ENCODE data around the gene BABAM2. TPM values are rescaled to one million over a fixed set of nuclear protein-coding genes. Genes with fewer than 3 reads are reported as not detected.
"Not testable (repeated sequence)": the region's sequence is repeated elsewhere in the genome, so short reads cannot be mapped to it uniquely, and the experiment has no call there.

The BABAM2 gene
- total RNA-seq, 1 donor from 2014 or later: 25.4 TPM

DNA sequence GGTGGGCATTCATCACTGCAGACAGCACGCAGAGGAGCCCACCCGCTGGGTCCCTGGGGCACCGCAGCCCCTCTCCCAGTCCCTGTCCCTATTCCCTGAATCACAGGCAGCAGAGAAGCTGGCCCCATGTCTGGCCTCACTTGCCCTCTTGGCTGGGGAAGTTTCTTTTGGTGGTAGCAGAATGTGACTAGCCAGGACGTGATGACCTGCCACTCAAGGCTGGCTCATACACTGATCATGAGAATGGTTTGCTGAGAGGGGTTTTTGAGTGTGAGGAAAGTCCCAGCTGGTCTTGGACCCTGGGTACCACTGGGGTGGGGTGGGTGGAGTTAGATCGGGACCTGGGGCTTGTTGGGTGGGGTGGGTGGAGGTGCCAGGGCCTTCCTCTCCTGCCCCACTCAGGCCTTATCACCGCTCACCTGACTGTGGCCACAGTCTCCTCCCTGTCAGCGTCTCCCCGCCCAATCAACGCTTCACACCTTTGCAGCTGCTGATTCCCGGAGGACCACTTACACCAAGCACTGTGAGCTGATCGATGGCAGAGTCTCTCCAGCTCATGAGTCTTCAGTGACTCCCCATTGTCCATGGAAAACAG lies 473.3 kb downstream of the BABAM2 start:
- no peak for DNase-seq

DNA sequence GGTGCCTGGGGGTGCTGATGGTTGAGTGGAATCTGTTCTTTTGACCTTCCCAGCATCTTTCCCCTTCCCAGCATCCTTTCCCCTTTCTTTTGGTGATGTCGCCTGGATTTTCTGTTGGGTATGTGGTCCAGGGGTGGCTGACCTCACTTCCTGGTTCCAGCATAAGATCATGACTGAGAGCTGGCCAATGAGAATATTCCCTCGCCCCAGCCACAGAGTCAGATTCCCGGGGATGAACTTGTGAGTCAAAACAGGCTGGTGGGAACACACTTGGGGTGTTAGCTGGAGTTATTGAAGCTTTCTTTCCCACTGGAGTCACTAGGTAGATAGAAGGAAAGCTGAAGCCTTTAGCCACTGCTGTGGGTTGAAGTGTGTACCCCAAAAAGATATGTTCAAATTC lies 474.1 kb downstream of the BABAM2 start:
- DNase-seq: no peak

DNA sequence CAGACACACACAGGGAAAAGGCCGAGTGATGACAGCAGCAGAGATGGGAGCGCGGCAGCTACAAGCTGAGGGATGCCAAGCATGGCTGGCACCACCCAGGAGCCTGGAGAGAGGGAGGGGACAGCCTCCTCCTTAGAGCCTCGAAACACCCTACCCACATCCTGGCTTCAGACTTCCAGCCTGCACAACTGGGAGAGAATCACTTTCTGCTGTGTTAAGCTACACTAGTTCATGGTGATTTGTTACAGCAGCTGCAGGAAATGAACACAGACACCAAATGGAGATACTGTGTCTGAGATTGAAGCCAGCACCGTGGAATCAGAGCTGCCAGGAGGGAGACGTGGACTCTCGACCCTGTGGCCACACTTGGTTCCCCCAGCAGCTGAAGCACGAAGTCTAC lies 474.6 kb downstream of the BABAM2 start:
- DNase-seq: no peak

DNA sequence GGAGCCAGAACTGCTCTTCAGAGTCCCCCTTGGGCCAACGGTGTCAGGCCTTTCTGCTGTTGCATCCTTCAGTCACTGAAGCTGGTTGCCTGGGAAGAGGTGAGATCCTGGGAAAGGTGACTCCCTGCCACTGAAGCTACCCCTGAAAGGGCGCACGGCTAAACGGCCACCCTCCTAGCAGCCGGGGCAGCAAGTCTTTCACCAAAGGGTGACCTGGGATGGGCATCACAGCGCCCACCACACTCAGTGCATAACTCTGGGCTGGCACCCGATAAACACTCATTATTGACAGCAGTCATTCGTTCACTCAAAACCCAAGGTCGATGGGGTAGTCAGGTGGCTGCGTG lies 475.6 kb downstream of the BABAM2 start:
- no peak for DNase-seq

DNA sequence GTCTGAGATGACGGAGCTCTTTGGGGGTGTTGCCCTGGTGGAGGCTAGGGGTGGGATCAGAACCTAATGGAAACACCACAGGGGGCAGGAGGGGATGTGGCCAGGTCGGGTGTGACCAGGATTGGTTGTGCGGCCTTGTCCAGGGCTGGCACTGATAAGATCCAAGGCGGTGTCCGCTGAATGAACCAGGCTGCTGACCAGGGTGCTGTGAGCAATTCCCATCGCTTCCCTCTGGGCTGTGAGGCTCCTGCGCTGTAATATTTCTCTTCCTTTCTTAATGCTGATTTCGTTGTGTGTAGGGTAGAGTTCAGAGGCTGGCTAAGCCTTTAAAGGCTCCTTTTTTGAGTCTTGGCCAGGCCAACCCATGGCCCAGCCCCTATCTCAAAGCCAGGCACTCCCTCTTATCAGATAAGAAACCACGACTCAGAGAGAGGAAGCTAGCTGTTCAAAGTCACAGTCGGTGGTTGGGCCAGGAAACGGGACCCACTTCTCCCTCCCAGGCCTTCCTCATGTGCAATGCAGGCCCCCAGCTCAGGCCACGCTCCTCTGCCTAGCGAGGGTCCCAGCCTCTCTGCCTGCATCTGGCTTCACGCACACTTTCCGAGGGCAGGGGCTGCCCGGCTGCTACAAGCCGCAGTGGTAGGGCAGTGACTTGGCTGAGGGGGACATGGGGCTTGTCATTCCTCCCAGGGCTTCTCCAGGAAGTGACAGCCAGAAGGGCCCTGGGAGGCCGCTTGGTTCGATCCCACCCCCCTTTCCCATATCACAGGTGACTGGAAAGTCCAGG lies 476.2 kb downstream of the BABAM2 start:
- no peak for DNase-seq

DNA sequence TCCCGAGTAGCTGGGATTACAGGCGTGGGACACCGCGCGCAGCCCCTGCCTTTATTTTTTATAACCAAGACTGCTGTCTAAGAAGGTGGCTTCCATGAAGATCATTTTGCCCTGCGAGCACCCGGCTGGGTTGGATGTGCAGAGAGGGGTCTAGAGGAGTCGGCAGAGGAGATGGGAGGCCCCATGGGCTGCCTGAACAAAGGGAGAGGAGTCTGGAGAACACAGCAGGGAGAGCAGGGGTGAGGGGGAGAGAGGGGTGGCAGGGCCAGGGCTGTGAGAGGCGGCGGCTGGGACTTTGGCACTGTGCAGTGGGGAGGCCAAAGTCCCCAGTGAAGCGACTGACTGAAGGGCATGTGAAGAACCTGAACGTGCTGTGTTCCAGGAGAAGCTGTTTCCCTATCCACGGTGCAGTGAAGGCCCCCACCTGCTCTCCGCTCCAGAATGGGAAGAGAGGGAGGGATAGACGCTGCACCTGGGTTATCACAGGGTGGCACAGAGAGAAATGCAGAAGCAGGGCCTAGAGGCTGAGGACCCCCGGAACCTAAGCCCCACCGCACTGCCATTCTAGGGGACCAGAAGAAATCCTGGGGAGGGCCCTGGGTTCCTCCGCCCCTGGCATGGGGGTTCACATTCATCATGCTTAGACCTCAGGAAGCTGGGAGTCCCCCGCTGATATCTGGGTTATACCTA lies 477.3 kb downstream of the BABAM2 start:
- DNase-seq: no peak

DNA sequence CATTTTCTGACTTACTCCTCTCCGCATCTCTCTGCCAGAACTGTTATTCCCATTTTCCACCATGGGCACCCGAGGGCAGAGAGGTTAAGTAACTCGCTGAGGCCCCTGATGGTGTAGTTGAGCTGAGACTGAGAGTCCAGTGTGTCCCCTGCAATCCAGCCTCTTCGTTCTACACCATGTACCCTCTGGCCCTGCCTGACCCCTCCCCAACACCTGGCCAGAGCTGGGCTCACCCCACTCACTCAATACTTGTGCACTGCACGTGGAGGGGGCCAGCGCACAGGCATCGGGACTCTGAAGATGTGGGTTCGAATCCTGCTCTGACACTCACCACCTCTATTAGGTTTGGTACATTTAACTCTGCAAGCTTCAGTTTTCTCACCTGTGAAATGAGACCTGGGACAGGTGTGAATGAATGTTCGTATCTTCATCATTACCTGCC lies 477.8 kb downstream of the BABAM2 start:
- DNase-seq: no peak

DNA sequence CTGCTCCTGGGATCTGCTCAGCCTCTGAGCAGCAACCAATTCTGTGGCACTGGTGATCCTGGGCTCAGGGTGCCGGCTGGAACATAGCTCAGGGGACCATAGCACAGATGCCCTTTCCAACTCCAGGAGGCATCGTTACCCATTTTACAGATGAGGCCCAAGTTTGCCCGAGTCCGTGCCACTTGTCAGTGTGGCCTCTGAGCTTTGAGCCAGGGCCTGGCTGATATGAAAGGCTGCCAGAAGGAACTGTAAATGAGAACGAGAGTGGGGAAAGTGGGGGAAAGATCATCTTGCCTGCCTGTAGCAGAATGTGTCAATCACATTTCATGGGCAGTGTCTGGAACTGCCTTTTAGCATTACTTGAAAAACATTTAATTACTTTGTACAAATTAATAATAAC lies 478.8 kb downstream of the BABAM2 start:
- DNase-seq: no peak

DNA sequence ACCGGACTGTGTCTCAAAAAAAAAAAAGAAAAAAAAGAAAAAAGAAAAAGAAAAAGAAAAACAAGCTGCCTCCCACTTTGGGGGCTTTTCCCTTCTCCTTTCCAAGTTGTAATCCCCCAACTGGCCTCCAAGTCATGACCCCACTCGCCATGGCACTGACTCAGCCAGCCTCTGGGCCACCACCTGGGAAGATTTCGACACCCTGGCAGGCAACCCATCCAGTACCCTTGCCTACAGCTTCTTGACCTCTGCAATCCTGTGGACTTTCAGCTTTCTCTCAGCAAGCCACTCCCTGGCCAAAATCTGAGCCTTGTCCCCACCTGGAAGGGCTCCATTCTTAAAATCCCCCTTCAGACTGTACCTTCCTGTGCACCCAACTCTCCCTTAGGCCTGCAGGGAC lies 479.8 kb downstream of the BABAM2 start:
- no peak for DNase-seq

DNA sequence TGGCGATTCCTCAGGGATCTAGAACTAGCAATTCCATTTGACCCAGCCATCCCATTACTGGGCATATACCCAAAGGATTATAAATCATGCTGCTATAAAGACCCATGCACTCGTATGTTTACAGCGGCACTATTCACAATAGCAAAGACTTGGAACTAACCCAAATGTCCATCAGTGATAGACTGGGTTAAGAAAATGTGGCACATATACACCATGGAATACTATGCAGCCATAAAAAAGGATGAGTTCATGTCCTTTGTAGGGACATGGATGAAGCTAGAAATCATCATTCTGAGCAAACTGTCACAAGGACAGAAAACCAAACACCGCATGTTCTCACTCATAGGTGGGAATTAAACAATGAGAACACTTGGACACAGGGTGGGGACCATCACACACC lies 481.2 kb downstream of the BABAM2 start:
- not testable (repeated sequence) for DNase-seq

DNA sequence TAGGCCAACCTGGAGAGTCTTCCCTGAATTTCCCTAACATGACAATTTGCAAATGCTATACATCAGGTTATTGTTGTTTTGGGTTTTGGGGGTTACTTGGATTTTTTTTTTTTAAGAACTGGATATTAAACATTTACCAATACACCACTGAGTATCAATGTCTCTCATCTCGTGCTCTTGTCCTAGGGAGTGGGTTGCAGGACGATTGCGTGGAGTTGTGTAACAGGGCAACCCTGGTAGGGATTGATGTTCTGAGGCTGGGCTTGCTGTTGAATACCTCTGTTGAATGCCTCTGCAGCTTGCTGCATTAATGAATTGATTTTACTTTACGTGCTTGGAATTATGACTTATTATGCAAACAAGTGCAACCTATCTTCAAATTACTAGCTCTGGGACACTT lies 483.3 kb downstream of the BABAM2 start:
- DNase-seq: no peak

DNA sequence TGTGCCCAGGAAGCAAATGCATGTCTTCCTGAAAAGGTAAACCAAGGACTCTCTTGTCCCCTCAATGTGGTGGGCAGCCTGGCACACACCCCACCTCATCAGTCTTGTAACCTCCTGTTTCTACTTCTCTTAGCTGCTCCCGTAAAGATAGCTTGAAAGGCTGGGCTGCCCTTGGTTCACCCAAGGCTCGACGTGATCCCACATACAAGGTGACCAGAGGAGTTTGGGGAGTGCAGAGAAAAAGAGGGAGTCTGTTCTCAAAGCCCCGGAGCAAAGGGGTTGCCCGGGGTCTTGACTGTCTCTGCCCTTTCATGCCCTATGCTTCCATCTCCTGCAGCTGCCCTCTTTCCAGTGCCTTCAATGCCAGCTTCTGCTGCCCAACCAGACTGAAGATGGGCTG lies 483.8 kb downstream of the BABAM2 start:
- DNase-seq: no peak

DNA sequence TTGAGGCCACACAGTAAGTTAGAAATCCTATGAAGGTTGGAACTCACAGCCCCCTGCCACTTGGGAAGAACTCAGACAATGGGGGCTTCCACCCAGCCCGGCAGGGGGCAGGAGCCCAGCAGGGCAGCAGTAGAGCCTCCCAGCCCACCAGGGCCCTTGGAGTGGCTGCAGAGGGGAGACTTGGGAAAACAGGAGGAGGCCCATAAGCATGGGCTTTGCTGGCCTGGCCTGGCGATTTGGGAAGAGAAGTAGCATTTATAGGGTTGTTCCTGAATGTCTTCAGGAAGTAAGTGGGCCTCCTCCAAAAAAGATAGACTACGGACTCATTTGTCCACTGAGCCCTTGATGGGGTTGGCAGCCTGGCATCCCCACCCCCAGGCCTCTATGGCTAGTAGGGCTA lies 484.7 kb downstream of the BABAM2 start:
- DNase-seq: no peak

DNA sequence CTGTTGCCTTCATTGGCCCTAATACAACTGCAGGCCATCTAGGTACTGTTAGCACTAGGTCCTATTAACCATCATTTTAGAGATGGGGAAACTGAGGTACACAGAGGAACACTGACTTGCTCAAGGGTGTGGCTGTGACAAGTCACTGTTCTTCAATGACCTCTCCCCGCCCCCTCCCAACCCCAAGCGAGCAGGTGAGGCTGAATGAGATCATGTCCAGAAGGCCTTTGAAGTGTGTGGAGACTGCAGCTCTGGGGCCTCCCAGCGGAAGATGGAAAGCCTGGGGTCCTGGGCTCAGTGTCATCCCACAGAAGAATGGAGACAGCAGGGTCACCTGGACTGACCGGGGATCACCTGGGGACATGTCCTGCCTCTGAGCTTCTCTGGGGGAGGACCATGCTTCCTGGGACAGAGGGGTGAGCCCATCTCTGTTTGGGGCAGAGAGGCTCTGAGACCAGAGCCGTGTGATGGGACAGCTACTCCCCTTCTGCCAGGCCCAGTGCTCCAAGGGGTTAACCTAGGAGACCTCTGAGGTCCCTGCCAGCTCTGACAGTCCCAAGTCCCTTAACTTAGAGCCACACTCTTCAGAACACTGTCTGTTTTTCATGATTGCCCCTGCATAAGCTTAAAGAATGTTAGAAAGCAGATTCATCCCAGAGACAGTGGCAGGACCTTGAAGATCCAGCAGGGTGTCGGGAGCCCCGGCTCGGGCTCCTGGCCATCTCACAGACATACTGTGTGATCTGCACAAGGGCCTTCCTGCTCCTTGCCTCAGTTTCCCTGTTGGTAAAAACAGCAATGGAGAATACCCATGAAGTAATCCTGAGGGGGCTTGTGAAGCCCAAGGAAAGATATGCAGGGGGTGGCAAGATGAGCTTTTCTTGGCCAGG lies 485.5 kb downstream of the BABAM2 start:
- DNase-seq: no peak

DNA sequence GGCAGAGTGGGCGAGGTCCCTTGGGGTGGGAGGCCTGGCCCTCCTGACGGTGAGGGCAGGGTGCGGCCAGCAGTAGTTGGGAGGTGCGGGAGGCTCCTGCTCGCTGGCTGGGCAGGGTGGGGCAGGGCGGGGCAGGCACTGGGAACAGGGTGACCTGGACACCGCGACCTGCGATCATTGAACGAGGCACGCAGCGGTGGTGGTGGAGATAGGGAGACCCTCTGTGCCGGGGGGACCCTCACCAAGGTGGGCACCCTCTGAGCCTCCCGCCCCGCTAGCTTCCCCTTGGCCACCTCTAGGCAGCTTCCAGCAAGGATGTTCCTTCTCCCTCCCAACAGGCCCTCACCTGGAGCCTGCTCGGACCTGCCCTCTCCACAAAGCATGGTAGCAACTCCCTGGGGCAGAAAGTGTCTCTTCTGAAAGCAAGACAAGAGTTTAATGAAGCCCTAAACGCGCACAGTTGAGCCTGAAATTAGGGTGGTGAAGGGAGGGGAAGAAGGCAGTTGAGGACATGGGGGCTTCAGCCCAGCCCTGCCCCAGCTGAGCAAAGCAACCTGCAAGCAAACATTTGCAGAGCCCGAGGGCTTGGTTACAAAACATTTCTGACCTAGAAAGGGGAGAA lies 486.8 kb downstream of the BABAM2 start:
- DNase-seq: no peak

DNA sequence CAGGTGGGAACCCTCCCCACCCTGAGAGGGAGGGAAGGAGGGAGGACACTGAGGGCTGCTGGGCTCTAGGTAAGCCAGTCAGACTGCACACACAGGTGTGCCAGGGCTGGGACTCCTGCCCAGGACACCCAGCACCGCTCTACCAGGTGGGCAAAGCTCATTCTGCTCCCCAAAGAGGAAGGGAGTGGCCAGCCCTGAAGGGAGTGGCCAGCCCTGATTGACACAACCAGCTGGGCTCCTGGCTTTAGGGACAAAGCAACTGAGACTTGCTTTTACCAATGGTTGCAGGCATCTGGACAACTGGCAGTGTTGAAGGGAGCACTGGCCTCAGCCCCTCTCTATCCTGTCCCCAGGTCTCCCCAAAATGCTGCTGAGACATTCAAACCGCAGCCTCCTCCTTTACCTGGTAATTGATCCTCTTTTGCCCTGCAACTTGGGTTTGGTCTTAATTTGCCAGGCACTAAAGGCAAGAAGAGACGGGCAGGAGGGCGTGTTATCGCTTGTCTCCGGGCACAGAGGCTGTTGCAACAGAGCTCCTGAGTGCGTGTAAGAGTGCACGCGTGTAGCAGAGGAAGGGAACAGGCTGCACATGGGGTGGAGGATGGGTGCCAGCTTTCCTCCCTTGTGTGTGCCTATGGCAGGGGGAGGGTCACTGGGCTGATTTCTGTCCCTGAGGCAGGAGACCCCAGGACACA lies 487.6 kb downstream of the BABAM2 start:
- DNase-seq: no peak

DNA sequence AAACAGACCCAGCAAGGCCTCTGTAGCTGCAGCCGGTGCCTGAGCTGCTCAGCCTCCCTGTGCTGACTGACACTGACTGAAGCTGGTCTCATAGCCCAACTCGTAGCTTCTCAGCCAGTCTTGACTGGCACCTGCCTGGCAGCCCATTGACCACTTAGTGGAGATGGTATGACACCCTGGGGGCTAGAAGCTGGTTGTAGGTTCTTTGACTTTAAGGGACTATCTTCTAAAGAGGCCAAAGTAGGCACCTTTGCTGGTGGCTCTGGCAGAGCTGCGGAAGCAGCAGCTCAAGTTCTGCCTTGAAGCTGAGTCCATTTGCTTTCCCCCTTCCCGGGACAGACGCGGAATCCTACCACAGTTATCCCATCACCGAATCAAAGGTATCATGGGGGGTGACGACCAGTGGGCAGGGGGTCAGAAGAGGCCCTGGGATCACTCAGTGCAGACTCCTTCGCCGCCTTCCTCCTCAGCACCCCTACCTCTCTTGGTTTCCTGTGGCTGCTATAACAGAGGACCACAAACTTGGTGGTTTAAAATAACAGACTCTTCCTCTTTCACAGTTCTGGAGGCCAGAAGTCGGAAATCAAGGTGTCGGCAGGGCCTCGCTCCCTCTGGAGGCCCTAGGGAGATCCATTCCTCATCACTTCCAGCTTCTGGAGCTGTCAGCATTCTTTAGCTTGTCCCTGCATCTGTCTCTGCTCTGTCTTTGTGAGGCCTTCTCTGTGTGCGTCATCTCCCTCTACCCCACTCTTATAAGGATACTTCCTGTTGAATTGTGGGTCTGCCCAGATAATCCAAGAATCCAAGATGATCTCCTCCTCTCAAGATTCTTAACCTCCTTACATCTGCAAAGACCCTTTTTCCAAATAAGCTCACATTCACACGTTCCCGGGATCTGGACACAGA lies 488.4 kb downstream of the BABAM2 start:
- DNase-seq: no peak

DNA sequence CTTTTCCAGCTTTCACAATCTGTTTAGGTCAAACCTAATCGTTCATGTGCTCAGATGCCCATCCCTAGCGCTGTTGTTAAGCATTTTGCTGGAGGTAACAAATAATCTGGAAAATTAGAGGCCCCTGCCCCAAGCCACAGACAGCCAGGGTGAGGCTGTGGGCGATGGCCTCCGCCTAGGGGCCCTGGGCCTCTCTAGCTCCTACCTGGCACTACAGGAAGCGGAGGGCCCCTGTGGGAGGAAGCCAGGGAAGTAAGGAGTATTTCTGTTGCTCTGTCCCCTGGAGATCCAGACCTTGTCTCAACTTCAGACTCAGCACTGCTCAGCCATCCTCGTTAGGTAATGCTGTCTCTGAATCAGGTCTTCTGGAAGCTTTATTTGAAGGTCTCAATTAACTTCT lies 489.7 kb downstream of the BABAM2 start:
- no peak for DNase-seq

DNA sequence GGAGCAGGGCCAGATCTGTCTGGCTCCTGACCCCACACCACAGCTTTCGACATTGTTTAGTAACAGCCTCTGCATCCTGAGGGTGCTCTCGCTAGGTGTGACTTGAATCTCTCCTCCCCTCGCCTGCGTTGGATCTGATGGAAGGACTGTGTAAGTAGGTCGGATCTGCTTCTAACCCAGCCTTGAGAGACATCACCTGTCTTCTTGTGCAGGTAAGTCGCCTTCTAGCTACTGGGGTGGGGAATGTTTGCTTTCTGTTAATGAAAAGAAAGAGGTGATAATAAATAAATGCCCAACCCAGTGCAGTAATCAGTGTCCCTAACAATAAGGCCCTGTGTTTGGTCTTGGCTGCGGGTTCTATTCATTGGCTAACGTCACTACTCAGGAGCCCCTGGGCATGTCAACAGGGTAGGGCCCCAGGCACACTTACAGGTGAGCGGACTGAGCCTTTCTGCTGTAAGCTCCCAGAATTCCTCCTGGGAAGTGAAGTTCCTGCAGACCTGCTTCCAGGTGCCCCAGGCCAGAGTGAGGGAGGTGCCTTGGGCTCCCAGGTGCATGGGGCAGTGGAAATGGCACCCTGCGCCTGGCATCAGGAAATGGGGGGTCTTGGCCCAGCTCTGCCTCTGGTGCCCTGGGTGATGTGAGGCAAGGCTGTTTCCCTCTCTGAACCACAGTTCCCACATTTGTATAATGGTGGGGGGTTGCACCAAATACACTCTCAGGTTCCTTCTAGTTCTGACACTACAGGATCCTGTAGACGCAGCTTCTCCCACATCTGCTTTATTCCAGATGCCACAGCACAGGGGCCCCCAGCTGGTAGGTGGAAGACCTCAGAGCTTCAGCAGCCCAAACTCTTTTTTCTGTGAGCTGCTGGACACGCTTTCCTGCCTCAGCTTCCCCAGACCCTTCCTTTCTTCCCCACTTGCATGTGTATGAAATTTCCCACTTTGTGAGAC lies 491.0 kb downstream of the BABAM2 start:
- DNase-seq: no peak

Measured in skin of body (tissue), 2 donors.